ENCODE data around the gene SCN10A.

SCN10A gene
- long read RNA-seq, donor 1, result 0 reads
- long read RNA-seq, donor 2, result 0 reads
- long read RNA-seq, donor 3, result 0 reads
- long read RNA-seq, donor 4, result 0 reads
- long read RNA-seq, donor 5, result 0 reads
- long read RNA-seq, donor 6, result 0 reads
- long read RNA-seq, donor 7, result 0 reads
- long read RNA-seq, donor 8, result 0 reads

DNA sequence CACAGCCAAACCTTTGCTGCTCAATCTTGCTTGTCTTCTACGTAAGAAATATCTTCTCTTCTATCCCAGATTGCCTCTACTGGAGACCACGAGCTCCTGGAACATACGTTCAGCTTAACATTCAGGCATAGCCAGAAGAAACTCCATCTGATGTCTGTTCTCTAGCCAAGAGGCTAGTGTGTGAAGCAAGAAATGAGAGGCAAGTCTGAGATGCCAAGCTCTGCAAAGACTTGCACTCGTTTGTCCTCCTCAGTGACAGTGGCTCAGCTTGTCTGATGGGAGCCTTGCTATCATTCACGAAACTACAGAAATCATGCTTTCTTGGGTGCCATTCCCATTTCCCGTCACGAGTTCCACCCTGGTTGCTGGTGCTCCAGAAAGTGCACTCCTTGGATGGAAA is at the start of gene SCN10A:
TSS of gene SCN10A (minus strand) at position 192 of the 400 bp plus-strand sequence. CDS start 22,207 bp downstream, outside the sequence.
- DNase-seq, result no peak

DNA sequence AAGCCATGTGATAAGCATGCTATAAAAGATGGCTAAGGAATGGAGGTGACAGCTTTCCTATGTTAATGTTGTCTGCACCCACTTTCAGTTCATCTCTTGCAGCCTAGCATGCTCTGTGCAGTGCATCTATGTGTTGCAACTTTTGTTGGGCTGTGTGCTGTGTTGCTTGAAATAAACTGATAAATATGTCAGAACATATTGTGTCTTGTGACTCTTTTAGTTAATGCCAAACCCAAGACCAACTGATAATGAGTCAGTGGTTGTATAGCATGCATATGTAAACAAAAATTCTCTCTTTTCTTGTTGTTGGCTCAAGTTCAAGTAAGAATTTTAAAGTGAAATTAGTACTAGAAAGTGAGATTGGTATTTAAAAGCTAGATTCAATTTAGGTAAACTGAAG is 37.0 kb upstream of the SCN10A start:
- DNase-seq, result no peak

DNA sequence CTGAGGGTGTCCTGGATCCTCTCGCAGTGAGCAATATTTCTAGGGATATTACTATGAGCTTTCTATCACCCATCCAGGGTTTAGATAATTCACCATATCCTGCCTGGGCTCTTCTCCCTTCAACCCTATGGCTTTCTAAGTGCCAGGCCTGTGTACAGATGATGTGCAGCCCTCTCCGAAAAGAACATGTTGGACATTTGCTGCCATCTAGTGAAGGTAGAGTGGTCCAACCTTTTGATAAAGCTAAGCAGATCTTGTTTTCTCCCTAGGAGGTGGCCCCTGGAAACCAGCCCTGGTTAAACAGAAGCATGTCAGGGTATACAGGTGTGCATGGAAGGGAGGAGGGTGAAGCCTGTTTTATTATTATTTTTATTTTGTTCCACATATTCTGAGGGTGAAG is 27.9 kb upstream of the SCN10A start:
- no peak for DNase-seq

DNA sequence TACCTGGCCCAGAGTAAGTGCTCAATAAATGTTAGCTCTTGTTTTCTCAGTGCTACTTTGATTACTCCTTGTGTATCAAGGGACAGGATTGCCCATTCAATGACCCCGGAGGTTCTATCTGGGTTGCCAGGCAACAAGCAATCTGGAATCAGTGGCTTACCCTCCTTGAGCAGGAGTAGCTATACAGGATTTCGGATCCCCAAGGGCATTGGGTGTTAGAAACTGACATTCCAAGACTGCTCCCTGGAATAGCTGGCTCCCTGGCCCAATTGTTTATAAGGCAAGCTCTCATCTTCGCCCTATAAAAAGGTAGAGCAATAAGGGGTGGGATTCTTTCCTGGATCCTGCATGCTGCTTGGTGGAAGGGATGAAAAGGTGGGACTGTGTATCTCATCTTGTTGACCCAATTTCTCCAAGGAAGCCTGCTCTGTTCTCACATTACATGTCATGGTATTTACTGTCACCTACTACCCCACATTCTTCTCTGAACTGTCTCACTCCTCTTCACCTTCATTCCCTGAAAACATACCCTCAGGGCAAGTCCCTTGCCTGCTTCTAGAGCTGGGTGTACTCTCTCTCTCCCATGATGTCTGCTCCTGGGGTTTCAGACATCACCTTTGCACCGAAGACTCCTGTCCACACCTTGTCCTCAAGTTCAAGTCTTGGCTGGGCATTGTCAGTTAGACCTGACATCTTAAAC is 26.4 kb upstream of the SCN10A start:
- no peak for DNase-seq

DNA sequence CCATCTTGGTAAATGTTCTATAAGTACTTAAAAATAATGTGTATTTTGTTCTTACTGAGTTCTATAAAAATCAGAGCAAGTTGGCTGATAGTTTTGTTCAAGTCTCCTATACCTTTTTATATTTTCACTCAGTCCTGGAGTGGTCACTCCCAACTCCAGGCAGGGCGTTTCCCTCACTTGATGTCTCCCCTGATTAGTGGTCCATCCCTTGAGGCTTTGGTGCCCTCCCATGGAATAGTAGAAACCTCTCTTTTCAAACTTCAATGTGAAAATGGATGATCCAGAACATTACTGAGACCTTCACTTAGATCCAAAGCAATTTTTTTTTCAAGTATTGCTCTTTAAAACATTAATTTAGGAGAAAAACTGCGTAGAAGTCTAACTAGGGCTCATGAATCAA is 25.0 kb upstream of the SCN10A start:
- DNase-seq, result no peak

DNA sequence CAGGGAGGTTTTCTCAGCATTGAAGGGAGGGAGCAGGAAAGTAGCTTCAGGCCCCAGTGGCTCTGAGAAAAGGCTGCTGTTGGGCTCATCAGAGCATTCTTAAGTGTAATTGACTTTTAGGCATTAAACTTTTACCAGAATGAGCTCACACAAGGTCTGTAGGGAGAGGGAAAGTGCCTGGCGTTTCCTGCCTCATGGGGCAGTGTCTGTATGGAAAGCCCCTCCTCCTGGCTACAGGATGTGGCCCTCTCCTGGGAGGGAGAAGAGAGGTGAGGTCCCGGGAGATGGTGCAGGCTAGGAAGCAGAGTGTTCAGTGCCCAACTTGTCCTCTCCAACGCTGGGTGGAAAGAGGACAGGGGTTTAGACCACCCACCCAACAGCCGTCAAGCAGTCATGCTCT is 21.3 kb upstream of the SCN10A start:
- DNase-seq, result no peak

DNA sequence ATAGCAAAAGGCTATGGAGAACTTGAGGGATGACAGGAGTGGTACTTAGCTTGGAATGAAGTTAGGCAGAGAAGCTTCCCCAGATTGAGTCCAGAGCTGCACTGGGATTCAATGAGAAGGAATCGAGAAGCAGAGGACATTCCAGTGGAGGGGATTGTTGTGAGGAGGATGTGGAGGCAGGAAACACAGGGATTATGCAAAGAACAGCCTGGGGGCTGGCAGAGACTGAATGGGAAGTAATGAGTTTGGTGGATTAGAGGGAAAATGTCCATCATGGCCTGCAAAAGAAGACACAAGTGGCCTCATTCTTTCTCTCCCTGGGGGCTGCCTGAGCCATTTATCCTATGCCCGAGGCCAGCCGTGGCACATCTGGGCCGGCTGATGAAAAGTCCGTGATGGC is 20.5 kb upstream of the SCN10A start:
- DNase-seq, result no peak

DNA sequence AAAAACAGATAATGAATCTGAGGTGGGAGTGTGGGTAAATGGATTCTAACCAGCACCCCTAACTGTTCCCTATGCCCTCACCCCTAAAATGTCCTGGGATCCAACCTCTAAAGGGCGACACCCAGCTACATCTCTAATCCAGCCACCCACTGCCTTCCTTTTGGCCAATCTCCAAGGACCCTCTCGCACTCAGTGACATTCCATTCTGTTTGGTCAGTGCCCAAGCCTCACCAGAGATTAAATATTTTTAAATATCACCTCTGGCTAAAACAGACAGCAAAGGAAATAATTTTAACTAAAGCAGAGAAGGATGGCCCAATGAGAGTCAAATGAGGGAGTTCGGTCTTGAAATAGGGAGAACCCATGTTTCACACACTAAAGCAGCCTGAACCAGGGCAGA is 19.9 kb upstream of the SCN10A start:
- DNase-seq, result no peak

DNA sequence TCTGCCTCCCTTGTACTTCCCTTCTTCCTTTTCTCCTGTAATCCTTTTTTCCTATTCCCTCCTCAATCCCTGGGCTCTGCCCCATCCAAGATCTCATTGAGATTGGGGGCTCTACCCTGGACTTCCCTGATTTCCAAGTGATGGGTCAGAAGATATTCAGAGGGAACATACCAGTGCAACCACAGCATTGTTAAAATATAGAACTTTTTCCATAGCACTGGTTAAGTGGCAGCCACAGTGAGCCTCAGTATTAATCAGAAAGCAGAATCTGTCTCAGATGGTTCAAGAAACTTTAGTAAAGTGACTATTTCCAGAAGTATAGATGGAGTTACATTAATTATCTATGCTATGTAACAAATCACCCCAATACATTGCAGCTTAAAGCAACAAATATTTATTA is 18.7 kb upstream of the SCN10A start:
- DNase-seq, result no peak

DNA sequence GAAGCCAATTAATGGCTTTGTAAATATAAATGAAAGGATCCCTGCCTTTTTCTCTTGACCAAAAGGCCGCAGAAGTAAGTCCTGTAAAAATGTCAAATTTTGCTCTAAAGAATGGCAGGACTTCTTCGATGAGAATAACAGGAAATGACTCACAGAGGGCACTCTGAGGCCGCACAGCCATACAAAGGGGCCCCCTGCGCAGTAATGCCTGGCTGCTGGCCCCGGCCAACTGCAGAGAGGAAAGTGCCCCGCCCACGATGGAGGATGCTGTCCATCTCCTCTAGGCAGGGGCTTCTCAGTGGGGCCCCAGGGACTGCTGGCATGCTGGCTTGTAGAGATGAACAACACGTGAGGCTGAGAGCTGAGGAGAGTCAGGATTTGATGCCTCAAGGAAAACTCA is 18.1 kb upstream of the SCN10A start:
- DNase-seq, result no peak

DNA sequence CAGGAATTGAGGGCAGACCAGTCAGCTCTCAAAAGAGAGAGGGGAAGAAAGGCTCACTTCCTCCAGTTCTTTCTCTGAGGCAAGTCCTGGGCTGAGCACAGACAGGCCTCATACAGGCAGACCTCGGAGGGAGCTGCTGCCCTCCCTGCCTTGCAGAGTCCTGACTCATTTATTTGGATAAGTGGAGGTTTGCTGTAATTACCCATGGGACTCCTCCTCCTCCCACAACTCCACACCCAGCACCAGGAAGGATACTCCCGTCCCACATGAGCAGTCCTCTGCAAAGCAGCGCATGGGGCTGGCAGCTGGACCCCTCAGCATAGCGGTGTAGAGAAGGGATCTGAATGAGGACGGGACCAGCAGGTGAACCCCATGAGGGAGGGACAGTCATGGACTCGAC is 13.4 kb upstream of the SCN10A start:
- DNase-seq, result no peak

DNA sequence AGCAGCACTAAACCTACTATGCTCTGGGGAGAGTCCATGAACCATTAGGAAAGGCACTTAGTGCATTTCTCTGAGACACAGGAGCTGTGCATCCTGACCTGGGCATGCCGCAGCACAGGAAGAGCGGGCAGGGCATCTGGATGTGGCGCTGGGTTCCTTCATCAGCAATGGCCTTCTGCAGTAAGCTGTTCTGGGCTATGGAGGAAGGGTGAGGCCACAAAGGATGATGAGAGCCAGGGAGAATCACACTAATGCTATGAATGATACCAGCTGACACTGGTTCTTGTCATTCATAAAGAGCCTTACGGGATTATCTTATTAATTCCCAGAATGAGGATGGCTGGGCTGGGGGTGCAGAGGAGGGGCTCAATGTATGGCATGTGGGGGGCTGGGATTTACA is 12.7 kb upstream of the SCN10A start:
- DNase-seq, result no peak

DNA sequence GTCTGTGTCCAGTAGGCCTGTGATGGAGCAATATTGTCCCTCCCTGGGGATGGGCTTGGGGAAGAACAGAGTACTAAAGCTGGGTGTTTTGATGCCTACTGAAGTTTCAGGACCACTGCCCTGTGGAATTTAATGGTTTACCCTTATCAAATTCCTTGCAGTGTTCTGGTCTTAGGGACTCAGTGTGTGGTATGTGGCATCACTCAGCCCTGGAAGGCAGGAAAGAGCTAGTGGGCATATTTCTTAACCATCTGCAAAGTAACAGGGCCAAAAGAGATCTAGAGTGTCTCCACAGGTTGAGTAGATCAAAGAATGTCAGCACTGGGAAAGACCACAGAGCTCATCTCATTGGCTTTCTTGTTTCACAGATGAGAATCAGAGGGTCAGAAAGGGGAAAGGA is 11.8 kb upstream of the SCN10A start:
- DNase-seq, result no peak

DNA sequence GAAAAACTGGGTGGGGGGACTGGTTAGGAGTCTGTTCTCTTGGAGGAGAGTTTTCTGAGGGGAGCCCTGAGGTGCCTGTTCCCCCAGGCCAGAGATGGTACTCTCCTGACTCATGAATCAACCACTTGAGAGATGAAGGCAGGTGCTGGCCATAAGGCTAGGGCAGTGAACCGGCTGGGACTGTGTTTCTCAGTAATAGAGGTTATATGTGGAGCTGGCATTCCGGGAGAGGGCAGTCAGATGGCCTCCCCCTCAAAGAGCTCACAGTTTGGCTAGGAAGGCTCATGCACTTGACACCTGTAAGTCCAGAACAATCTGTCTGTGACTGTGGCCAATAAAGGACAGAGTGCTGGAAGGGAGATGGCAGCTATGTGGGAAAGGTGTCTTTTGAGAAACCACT is 10.0 kb upstream of the SCN10A start:
- DNase-seq, result no peak

DNA sequence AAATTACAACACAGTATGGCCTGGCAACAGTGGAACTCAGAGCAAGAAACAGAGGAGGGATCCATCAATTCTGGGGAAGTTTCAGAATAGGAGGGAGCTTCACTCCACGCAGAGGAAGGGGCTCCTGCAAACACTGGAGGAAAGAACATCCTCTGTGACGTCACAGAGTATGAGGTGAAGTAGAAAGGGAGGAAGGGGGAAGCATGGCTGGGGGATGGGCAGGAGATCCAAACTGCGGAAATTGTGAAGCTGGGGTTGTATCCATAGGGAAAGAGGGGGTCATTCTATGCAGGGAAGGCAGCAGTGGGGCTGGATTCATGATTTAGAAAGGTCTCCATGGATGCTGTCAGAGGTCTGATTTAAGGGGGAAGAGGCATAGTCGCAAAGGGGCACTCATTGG is 8.3 kb upstream of the SCN10A start:
- no peak for DNase-seq

DNA sequence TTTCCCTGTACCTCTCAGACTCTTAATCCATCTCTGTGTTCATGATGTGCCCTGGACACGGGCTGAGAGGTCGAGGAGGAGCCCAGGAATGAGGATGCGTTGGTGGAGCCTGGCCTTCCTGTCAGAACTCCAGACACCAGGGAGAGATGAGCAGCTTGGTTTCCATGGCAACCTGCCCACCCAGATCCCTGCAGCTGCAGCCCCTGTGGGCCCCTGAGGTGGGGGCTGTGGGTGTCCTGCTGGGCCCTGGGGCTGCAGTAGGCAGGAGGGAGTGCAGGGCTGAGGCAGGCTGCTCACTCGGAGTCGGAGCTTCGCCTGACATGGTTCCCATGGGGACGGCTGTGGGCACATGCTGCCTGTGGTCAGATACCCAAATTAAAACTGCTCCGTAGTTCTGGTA is 7.7 kb upstream of the SCN10A start:
- no peak for DNase-seq

DNA sequence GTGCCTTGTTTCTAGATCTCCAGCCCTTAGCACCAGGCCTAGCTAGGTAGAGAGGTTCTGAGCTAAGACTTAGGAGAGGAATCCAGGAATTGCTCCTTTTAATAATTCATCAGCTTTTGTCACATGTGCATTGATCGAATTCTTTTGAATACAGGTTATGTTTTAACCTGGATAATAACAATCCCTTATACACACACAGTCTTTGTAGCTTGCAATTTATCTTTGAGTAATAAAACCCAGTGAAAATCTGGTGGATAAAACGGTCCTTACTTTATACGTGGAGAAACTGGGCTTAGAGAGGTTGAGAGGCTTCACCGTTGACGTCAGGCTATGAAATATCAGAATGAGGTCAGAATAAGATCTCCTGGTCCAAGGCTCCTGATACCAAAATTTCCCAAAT is 7.2 kb upstream of the SCN10A start:
- no peak for DNase-seq

DNA sequence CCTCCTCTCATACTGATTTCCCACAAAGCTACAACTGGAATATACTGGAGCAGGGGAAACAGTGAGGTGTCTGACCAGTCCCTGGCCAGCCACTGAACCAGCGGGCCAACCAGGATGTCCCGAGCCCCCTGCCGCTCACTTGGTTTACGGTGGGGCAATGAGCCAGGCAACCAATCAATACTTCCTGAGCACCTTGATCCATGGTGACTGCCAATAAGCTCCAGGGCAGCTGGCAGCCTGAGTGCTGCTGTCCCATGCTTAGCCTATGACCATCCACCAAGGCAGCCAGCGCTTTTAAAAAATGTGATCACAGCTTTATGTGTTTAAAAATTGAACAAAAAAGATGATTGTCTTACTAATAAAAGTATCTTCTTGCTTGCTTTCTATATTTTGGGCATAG is 4.2 kb downstream of the SCN10A start:
- DNase-seq, result no peak

DNA sequence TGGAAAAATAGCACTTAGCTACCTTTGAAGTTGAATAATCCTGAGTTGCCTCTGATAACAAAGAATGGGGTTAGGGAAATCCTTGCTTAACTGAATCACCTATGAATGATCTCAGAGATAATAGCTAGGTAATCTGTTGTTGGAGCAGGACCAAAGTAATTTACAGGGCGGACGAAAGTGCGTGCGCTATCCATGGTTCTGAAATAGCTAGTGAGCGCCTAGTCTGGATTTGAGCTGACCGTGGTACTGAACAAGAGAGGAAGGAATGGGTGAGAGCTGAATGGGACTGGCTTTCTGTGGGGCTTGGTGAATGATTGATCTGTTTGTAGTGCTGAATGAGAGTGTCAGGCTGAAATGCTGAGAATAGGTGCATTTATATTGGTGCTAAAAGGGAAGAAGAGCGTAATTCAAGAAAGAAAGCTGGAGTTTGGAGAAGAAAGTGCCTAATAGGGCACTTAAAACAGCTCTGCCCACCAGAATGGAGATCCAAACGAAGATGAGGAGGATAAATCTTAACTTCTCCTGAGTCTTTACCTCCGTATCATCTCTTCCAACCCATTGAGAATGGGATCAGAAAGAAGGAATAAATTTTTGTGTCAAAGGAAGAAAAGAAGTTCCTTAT is 10.1 kb downstream of the SCN10A start:
- peak; percentile 51 for DNase-seq

DNA sequence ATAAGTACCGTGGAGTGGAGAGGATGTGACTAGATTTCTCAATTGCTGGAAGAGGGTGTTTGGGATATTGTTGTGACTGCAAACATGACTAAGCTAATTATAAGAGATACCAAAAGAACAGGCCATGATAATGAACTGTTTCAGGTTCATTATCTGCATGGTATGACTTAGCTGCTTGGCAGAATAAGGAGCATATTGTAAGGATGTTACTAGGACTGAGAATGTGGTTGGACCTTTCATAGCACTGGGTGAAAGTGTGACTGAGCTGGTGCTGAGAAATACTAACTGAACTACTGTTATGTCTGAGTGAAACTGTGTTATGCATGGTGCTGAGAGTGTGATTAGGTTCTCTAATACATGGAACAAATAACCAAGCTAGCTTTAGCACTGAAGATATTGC is 11.0 kb downstream of the SCN10A start:
- no peak for DNase-seq

DNA sequence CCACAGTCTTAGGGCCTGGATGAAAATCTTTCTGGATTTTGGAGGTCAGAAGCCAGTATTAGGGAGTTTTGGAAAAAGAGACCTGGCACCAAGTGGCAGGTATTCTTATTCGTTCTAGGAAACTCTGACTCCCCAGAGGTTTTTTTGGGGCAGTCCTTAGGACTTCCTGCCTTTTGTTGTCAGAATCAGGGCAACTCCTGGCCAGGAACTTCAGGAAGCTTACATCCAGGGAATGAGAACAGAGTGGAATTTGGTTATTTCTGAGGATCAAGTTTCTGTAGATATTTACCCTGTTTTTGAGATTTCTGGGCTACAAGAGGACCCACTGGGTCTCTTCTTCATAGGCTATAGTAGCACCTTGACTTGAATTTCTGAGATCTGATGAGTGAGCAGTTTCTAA is 15.5 kb downstream of the SCN10A start:
- DNase-seq, result no peak

DNA sequence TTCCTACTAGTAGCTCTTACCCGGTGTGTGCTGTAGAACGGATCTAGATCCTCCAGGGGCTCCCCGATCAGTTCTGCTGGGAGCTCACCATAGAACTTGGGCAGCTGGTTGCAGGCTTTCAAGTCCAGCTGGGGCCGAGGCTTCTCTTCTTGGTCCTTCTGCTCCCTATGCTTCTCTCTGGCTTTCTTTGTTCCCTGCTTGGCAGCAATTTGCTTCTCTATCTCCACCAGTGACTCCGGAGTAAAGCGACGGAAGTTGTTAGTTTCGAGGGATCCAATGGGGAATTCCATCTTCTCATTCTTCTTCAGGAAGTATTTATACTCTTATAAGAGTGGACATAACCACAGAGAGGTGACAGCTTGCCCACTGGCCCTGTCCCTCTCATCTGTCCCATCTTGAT is 22.3 kb downstream of the SCN10A start:
- DNase-seq, result no peak

DNA sequence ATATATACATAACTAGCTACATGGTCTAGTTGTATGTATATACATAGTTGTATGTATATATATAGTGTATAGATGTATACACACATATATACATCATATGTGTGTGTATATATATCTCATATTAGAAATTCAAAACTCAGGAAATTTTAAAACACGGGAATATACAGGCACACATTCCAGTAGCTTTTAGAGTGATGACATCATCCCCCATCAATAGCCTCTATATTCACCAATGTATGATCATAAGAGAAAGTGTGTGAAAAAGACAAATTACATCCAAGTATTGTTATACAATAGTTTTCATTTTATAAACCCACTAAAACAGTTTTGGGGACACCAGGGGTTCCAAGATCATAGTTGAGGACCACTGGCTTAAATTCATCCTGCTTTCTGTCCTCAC is 23.0 kb downstream of the SCN10A start:
- DNase-seq, result no peak

DNA sequence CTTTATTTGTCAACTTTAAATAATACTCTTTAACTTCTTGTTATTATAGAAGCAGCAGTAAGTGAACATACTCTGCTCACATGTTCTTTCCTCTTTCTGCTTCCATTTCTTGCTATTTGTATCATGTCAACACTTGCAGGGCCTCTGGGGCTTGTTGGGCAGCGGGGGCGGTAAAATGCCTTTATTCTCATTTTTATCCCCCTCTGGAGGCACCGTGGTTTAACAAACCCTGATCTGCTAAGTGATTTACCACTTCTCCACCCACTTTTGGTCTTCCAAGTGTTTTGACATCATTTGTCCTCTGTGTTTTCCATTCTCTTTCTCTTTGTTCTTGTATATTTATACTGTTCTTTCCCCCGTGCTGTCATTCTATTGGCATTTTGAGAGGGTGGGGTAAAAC is 33.9 kb downstream of the SCN10A start:
- no peak for DNase-seq

Data from right kidney (tissue), 9 donors.